ENCODE measurements around the gene SAG.

The SAG gene

DNA sequence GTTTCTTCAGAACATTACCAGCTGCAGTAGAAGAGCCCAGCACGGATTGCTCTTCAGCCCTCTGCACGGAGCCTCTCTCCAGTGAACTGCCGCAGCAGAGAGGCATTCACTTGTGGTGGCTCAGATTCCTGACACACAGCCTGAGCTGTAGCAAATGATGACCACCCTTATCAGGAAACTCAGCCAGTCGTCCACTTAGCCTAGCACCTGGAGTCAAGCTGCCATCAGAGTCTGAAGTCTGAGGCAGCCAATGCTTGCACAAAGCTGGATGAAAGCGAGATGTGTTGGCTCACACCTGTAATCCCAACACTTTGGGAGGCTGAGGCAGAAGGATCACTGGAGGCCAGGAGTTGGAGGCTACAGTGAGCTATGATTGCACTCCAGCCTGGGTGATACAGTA is 11.7 kb upstream of the SAG start:
- no peaks in the 10 kb centered on the region for H3K4me1 ChIP-seq (ENCODE audit: control insufficient read depth, insufficient read depth, low read length)
- H3K27me3 ChIP-seq (ENCODE audit: control insufficient read depth, insufficient read depth, low read length), result no peaks in the 10 kb centered on the region
- H3K9ac ChIP-seq (ENCODE audit: low read length), result no peak overlapping the region
- H3K4me3 ChIP-seq (ENCODE audit: low read length), result no peak overlapping the region
- peaks cover 45% of the 10 kb centered on the region for H3K36me3 ChIP-seq (ENCODE audit: control insufficient read depth, insufficient read depth, low read length)
- H3K27ac ChIP-seq (ENCODE audit: low read depth, low read length), result no peak overlapping the region

DNA sequence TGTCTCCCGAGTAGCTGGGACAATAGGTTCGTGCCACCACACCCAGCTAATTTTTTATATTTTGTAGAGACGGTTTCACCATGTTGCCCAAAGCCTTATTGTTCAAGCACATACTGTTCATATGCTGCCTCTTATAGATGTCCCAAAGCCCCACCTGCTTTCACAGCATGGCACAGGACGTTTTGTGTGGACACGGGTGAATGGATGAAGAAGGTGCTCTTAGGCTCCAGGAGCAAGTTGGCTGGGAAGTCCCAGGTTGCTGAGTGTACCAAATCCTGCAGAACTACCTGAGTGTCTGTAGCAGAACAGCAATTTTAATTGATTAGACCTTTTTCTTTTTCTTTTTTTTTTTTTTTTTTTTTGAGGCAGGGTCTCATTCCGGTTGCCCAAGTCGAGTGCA is 10.5 kb upstream of the SAG start:
- Histone ChIP-seq H3K4me3 (ENCODE audit: low read length) (no peak overlapping the region), H3K36me3 (ENCODE audit: control insufficient read depth, insufficient read depth, low read length) (peaks cover 34% of the 10 kb centered on the region), H3K27ac (ENCODE audit: low read depth, low read length) (no peak overlapping the region), H3K9ac (ENCODE audit: low read length) (no peak overlapping the region), H3K27me3 (ENCODE audit: control insufficient read depth, insufficient read depth, low read length) (no peaks in the 10 kb centered on the region), H3K4me1 (ENCODE audit: control insufficient read depth, insufficient read depth, low read length) (no peaks in the 10 kb centered on the region)

DNA sequence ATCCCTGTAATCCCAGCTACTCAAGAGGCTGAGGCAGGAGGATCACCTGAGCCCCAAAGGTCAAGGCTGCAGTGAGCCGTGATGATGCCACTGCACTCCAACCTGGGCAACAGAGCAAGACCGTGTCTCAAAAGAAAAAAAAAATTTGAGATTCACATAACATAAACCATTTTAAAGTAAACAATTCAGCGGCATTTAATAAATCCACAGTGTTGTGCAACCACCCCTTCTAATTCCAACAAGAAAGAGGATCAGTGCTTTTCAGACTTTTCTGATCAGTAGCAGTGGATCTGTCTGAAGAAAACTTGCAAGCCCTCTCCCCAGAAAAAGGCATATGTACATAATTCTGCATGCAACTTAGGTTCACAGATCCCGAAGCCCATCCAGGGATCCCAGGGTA is 7.2 kb upstream of the SAG start:
- no peaks in the 10 kb centered on the region for H3K4me1 ChIP-seq (ENCODE audit: control insufficient read depth, insufficient read depth, low read length)
- peaks cover 3% of the 10 kb centered on the region for H3K36me3 ChIP-seq (ENCODE audit: control insufficient read depth, insufficient read depth, low read length)
- H3K27ac ChIP-seq (ENCODE audit: low read depth, low read length), result no peak overlapping the region
- no peaks in the 10 kb centered on the region for H3K27me3 ChIP-seq (ENCODE audit: control insufficient read depth, insufficient read depth, low read length)
- H3K4me3 ChIP-seq (ENCODE audit: low read length), result no peak overlapping the region
- no peak overlapping the region for H3K9ac ChIP-seq (ENCODE audit: low read length)

DNA sequence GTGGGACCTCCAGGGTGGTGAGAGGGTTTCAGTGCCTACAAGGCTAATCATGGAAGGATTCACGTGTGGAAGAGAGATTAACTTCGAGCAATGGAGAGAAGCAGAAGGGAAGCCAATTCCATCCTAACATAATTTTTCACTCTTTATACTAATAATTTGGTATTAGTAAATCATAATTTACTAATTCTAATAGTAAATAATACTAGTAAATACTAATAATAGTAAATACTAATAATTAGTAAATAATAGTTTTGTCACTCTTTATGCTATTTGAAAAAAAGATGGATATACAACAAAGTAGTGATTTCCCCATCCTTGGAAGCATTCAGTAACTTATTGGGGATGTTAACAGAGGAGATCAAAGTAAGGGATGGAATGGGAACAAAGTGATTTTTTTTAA is 6.4 kb upstream of the SAG start:
- Histone ChIP-seq H3K9ac (ENCODE audit: low read length) (no peak overlapping the region), H3K27me3 (ENCODE audit: control insufficient read depth, insufficient read depth, low read length) (no peaks in the 10 kb centered on the region)

DNA sequence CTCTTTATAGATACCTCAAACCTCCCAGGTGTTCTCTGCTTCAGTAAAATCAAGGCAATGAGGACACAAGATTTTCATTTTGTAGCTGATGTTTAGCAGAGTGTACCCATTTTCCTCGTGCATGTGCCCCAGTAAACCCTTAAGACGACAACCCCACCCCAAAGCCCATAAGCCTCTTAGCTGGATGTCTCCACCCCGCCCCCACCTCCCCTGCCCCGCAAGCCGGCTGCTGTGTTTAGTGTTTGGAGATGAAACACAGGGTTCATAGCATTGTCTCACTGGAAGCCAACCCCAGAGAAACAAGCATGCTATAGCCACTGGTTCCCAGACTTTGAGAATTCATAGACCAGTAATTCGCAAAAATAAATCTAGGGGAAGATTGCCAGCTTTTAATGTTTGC is 5.8 kb upstream of the SAG start:
- Histone ChIP-seq H3K4me1 (ENCODE audit: control insufficient read depth, insufficient read depth, low read length) (no peaks in the 10 kb centered on the region), H3K27me3 (ENCODE audit: control insufficient read depth, insufficient read depth, low read length) (no peaks in the 10 kb centered on the region), H3K9ac (ENCODE audit: low read length) (no peak overlapping the region), H3K27ac (ENCODE audit: low read depth, low read length) (no peak overlapping the region), H3K4me3 (ENCODE audit: low read length) (no peak overlapping the region), H3K36me3 (ENCODE audit: control insufficient read depth, insufficient read depth, low read length) (no peaks in the 10 kb centered on the region)

More for the DNA sequence above, 6.4 kb upstream of the SAG start:
- H3K36me3 ChIP-seq (ENCODE audit: control insufficient read depth, insufficient read depth, low read length), result no peaks in the 10 kb centered on the region
- no peak overlapping the region for H3K4me3 ChIP-seq (ENCODE audit: low read length)
- H3K4me1 ChIP-seq (ENCODE audit: control insufficient read depth, insufficient read depth, low read length), result no peaks in the 10 kb centered on the region
- no peak overlapping the region for H3K27ac ChIP-seq (ENCODE audit: low read depth, low read length)

DNA sequence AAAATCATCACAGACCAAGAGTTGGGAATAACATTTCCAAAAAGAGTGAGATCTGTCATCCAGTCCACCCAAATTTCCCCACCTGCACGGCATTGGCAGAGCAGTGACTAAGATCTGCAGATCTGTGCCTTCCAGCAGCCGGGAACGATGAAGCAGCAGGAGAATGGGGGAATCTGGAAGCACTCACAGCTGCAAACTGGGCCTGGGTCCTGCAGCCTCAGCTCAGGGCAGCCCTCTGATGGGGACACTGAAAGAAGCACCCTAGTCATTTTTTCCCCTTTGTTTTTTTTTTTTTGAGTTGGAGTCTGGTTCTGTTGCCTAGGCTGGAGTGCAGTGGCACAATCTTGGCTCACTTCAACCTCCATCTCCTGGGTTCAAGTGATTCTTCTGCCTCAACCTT is 4.4 kb upstream of the SAG start:
- H3K36me3 ChIP-seq (ENCODE audit: control insufficient read depth, insufficient read depth, low read length), result no peaks in the 10 kb centered on the region
- H3K27ac ChIP-seq (ENCODE audit: low read depth, low read length), result no peak overlapping the region
- H3K9ac ChIP-seq (ENCODE audit: low read length), result no peak overlapping the region
- H3K4me1 ChIP-seq (ENCODE audit: control insufficient read depth, insufficient read depth, low read length), result no peaks in the 10 kb centered on the region
- H3K4me3 ChIP-seq (ENCODE audit: low read length), result no peak overlapping the region
- no peaks in the 10 kb centered on the region for H3K27me3 ChIP-seq (ENCODE audit: control insufficient read depth, insufficient read depth, low read length)

DNA sequence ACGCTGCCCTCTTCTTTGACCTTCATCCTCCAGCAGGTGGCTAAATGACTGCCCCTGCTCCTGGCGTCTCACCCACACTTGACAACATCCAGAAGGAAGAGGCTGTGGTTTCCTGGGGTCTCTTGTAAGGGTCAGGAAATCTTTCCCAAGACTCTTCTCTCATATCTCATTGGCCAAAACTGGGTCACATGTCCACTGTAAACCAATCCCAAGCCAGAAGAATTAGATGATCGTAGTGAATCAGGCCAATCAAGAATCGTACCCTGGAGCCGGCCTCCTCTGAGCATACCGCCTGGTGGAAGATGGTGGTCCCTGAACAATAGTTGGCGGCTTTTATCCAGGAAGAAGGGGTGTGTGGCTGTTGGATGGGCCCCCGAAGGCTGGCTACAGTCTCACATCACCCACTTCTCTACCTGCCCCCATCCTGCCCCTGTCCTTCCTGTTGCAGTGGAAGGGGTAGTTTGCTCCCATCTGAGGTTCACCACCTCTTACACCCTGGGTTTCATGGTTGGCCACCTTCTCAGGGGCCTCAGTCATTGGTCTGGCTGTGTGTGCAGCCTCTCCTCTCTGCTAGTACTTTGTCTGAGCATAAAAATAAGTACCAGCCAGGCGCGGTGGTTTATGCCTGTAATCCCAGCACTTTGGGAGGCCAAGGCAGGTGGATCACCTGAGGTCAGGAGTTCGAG is 3.8 kb downstream of the SAG start:
- no peaks in the 10 kb centered on the region for H3K27me3 ChIP-seq (ENCODE audit: control insufficient read depth, insufficient read depth, low read length)
- no peak overlapping the region for H3K27ac ChIP-seq (ENCODE audit: low read depth, low read length)
- no peaks in the 10 kb centered on the region for H3K36me3 ChIP-seq (ENCODE audit: control insufficient read depth, insufficient read depth, low read length)
- H3K4me1 ChIP-seq (ENCODE audit: control insufficient read depth, insufficient read depth, low read length), result no peaks in the 10 kb centered on the region
- no peak overlapping the region for H3K4me3 ChIP-seq (ENCODE audit: low read length)
- H3K9ac ChIP-seq (ENCODE audit: low read length), result no peak overlapping the region

DNA sequence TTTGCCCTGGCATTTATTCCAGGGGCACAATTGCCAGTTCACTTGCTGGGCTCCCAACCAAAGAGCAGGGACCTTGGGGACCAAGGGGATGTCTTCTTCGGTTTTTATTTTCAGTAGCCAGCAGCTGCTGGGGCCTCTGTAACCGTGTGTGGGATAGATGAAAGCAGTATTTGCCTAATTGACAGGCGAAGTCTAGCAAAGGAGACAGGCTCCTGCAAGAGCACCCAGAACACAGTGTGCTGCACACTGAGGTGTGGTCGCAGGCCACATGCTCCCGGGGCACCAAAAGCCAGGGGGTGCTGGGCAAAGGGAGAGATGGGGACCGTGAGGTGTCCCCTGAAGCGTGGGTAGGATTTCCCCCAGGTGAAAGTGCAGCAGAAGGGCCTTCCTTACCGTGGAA is 5.3 kb downstream of the SAG start:
- H3K9ac ChIP-seq (ENCODE audit: low read length), result no peak overlapping the region
- H3K4me3 ChIP-seq (ENCODE audit: low read length), result no peak overlapping the region
- H3K36me3 ChIP-seq (ENCODE audit: control insufficient read depth, insufficient read depth, low read length), result no peaks in the 10 kb centered on the region
- no peaks in the 10 kb centered on the region for H3K27me3 ChIP-seq (ENCODE audit: control insufficient read depth, insufficient read depth, low read length)
- no peaks in the 10 kb centered on the region for H3K4me1 ChIP-seq (ENCODE audit: control insufficient read depth, insufficient read depth, low read length)
- H3K27ac ChIP-seq (ENCODE audit: low read depth, low read length), result no peak overlapping the region

DNA sequence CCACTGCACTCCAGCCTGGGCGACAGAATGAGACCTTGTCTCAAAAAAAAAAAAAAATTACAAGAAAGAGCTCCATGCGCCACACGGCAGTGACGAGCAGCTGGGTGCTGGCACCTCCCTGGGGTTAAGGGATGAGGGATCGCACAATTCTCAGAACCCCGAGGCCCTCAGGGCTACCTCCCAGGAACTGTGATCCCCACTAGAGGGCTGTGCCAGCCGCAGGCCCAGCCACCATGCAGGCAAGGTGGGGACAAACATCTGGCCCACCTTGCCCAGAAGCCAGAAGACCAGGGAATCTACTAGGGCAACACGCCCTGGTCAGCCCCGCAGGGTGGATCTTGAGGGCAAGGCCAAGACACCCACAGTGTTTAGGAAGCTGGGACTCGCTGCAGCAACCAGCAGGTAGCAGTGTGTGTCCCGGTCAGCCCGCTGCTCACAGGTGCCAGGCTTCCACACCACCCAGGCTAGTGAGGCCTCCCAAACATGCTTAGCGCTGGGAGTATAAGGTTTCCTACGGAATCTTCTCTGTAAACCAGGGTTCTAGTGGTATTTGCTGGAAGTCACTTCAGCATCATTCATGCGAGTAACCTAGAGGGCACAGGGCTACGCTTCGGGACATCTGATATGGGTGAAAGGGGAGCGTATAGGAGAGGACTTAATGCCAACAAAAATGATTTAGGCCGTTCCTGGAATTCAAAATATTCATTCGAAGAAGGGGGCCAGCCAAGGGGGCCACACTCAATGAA is 6.7 kb downstream of the SAG start:
- Histone ChIP-seq H3K4me1 (ENCODE audit: control insufficient read depth, insufficient read depth, low read length) (no peaks in the 10 kb centered on the region), H3K27me3 (ENCODE audit: control insufficient read depth, insufficient read depth, low read length) (no peaks in the 10 kb centered on the region), H3K9ac (ENCODE audit: low read length) (no peak overlapping the region), H3K27ac (ENCODE audit: low read depth, low read length) (no peak overlapping the region), H3K36me3 (ENCODE audit: control insufficient read depth, insufficient read depth, low read length) (no peaks in the 10 kb centered on the region), H3K4me3 (ENCODE audit: low read length) (no peak overlapping the region)

DNA sequence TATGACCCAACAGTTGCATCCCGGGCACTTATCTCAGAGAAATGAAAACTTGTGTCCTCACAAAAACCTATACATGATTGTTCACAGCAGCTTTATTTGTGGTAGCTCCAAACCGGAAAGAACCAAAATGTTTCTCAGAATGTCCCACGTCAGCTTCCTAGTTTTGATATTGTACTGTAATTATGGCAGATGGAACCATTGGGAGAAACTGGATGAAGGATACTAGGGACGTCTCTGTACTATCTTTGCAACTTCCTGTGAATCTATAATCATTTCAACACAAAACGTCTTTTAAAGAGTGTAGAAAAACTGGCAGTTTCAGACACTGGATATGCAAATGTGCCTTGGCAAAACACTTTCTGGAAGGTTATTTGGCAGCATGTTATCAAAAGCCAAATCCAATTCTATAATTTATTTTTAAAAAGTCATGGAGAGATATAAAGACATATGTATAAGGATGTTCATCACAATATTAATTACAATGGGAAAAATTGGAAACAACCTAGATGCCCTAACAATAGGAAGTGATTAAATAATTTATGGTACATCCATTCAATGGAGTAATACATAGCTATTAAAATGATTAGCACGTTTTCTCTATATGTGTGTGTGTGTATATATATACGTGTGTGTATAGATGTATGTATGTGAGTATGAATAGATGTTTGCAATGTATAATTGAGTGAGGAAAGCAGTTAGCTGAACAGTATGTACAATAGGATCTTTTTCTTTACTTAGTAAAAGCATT is 9.8 kb downstream of the SAG start:
- Histone ChIP-seq H3K36me3 (ENCODE audit: control insufficient read depth, insufficient read depth, low read length) (no peaks in the 10 kb centered on the region), H3K27me3 (ENCODE audit: control insufficient read depth, insufficient read depth, low read length) (no peaks in the 10 kb centered on the region), H3K9ac (ENCODE audit: low read length) (no peak overlapping the region), H3K27ac (ENCODE audit: low read depth, low read length) (no peak overlapping the region), H3K4me1 (ENCODE audit: control insufficient read depth, insufficient read depth, low read length) (no peaks in the 10 kb centered on the region), H3K4me3 (ENCODE audit: low read length) (no peak overlapping the region)

DNA sequence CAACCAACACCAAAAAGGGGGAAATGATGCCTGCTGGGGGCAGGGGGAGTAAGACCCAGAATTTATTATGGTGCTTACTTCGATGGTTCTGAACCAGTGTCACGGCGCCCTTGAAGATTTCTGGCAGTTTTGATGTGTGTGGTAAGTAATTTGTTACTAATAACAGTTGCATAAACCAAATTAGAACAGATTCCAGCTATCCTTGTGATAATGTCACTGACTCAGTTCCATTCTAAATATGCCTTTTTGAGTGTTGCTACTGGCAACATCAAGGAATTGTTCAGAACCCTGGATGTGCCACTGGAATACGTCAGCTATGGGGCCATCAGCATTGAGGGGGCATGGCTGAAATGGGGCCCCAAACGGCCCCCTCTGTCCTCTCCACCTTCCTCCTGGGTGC is 11.6 kb downstream of the SAG start:
- Histone ChIP-seq H3K27me3 (ENCODE audit: control insufficient read depth, insufficient read depth, low read length) (no peaks in the 10 kb centered on the region), H3K36me3 (ENCODE audit: control insufficient read depth, insufficient read depth, low read length) (no peaks in the 10 kb centered on the region), H3K27ac (ENCODE audit: low read depth, low read length) (no peak overlapping the region), H3K4me3 (ENCODE audit: low read length) (no peak overlapping the region), H3K9ac (ENCODE audit: low read length) (no peak overlapping the region), H3K4me1 (ENCODE audit: control insufficient read depth, insufficient read depth, low read length) (no peaks in the 10 kb centered on the region)

DNA sequence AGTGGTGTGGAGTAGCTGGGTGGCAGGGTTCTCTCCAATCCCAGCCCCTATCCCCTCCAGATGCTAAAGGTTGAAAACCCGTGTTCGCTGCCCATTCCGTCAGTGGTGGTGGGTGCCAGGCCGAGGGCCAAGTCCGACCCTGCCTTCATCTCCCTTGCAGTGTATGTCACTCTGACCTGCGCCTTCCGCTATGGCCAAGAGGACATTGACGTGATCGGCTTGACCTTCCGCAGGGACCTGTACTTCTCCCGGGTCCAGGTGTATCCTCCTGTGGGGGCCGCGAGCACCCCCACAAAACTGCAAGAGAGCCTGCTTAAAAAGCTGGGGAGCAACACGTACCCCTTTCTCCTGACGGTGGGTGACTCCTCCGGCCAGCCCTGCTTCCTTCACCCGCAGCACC is 12.9 kb downstream of the SAG start:
- Histone ChIP-seq H3K27me3 (ENCODE audit: control insufficient read depth, insufficient read depth, low read length) (no peaks in the 10 kb centered on the region), H3K4me3 (ENCODE audit: low read length) (no peak overlapping the region), H3K4me1 (ENCODE audit: control insufficient read depth, insufficient read depth, low read length) (no peaks in the 10 kb centered on the region), H3K9ac (ENCODE audit: low read length) (no peak overlapping the region), H3K27ac (ENCODE audit: low read depth, low read length) (no peak overlapping the region), H3K36me3 (ENCODE audit: control insufficient read depth, insufficient read depth, low read length) (no peaks in the 10 kb centered on the region)

All from rectal smooth muscle tissue (tissue), 1 donor.